ENCODE data around the gene ZFP36L2.
A peak's percentile ranks its signal among the peaks of the same experiment; 100 is the strongest.

Gene ZFP36L2

GRCh38 chr2:43218702-43219382 lies 7.6 kb downstream of the ZFP36L2 start (continued):
- TF ChIP-seq MYNN (tag by site-specific recombination; IDR thresholded peaks at IDR 0.05; ENCODE audit: borderline replicate concordance) (no peak), ZNF529 (tag by site-specific recombination; IDR thresholded peaks at IDR 0.05; ENCODE audit: insufficient replicate concordance) (no peak), TCF7L2 (IDR thresholded peaks at IDR 0.05; ENCODE audit: borderline replicate concordance, low read depth, low read length) (no peak), KLF16 (tag by site-specific recombination; IDR thresholded peaks at IDR 0.05) (no peak), SP3 (tag by site-specific recombination; IDR thresholded peaks at IDR 0.05) (0 out of 2 replicates have a peak, but pooled peaks have one; percentile 23), ZBTB49 (tag by site-specific recombination; IDR thresholded peaks at IDR 0.05; ENCODE audit: low read depth) (no peak), ZNF302 (tag by site-specific recombination; IDR thresholded peaks at IDR 0.05; ENCODE audit: low read depth) (no peak), ZNF830 (tag by site-specific recombination; IDR thresholded peaks at IDR 0.05; ENCODE audit: low read depth) (no peak), ZNF639 (tag by site-specific recombination; IDR thresholded peaks at IDR 0.05) (no peak), TSHZ1 (tag by site-specific recombination; IDR thresholded peaks at IDR 0.05; ENCODE audit: borderline replicate concordance) (no peak), ZNF837 (tag by site-specific recombination; IDR thresholded peaks at IDR 0.05) (no peak), IKZF3 (tag by site-specific recombination; IDR thresholded peaks at IDR 0.05) (no peak), HOXA7 (CRISPR knock-in tag; IDR thresholded peaks at IDR 0.05; ENCODE audit: borderline replicate concordance) (no peak), SALL2 (tag by site-specific recombination; IDR thresholded peaks at IDR 0.05; ENCODE audit: borderline replicate concordance) (0 out of 2 replicates have a peak, but pooled peaks have one; percentile 64), ZNF629 (tag by site-specific recombination; IDR thresholded peaks at IDR 0.05) (no peak), PBX3 (CRISPR knock-in tag; IDR thresholded peaks at IDR 0.05) (no peak), ZNF560 (tag by site-specific recombination; IDR thresholded peaks at IDR 0.05; ENCODE audit: borderline replicate concordance) (no peak), ZSCAN16 (tag by site-specific recombination; IDR thresholded peaks at IDR 0.05) (0 out of 2 replicates have a peak, but pooled peaks have one; percentile 4), ZBTB20 (tag by site-specific recombination; IDR thresholded peaks at IDR 0.05) (no peak), ZNF362 (tag by site-specific recombination; IDR thresholded peaks at IDR 0.05) (no peak), ZNF311 (tag by site-specific recombination; IDR thresholded peaks at IDR 0.05; ENCODE audit: borderline replicate concordance) (no peak), ZNF280D (tag by site-specific recombination; IDR thresholded peaks at IDR 0.05) (no peak), FEZF1 (tag by site-specific recombination; IDR thresholded peaks at IDR 0.05) (no peak), ZNF561 (tag by site-specific recombination; IDR thresholded peaks at IDR 0.05; ENCODE audit: borderline replicate concordance) (no peak), ZBTB44 (tag by site-specific recombination; IDR thresholded peaks at IDR 0.05) (no peak)
